ENCODE results near the gene PLAC1.

DNA sequence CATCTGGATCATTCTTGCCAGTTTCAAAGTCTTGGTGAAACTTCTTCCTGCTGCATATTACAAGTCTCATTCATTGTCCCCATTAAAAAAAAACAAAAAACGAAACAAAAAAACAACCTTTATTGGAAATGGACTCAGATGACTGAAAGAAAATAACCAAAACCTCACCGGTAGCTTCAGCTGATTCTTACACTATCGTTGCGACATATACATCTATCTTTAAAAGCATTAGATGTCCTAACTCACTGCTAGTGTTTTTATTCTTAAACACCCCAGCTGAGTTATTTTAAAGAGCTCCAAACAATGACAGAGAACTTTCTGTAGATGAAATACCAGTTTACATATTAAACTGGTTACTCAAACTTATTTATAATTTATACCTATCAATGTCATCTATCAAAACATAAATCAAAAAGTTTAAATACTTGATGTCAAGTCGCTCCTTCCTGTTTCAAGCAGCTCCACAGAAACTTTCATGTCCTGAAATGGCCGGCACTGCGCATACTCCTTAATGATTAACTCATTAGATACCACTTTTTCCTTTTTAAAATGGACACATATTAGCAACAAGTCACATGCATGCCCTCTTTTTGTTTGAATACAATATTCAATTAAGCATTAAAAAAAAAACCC, 111.1 kb downstream of the PLAC1 start:
- TF ChIP-seq, protein P1, sequence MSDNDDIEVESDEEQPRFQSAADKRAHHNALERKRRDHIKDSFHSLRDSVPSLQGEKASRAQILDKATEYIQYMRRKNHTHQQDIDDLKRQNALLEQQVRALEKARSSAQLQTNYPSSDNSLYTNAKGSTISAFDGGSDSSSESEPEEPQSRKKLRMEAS (IDR thresholded peaks at IDR 0.05), result no peak
- TF ChIP-seq, protein P2, sequence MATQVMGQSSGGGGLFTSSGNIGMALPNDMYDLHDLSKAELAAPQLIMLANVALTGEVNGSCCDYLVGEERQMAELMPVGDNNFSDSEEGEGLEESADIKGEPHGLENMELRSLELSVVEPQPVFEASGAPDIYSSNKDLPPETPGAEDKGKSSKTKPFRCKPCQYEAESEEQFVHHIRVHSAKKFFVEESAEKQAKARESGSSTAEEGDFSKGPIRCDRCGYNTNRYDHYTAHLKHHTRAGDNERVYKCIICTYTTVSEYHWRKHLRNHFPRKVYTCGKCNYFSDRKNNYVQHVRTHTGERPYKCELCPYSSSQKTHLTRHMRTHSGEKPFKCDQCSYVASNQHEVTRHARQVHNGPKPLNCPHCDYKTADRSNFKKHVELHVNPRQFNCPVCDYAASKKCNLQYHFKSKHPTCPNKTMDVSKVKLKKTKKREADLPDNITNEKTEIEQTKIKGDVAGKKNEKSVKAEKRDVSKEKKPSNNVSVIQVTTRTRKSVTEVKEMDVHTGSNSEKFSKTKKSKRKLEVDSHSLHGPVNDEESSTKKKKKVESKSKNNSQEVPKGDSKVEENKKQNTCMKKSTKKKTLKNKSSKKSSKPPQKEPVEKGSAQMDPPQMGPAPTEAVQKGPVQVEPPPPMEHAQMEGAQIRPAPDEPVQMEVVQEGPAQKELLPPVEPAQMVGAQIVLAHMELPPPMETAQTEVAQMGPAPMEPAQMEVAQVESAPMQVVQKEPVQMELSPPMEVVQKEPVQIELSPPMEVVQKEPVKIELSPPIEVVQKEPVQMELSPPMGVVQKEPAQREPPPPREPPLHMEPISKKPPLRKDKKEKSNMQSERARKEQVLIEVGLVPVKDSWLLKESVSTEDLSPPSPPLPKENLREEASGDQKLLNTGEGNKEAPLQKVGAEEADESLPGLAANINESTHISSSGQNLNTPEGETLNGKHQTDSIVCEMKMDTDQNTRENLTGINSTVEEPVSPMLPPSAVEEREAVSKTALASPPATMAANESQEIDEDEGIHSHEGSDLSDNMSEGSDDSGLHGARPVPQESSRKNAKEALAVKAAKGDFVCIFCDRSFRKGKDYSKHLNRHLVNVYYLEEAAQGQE (IDR thresholded peaks at IDR 0.05; ENCODE audit: low read depth), result no peak
- TF ChIP-seq TAF1 (IDR thresholded peaks at IDR 0.05; ENCODE audit: low read depth) (no peak), YY1 (IDR thresholded peaks at IDR 0.05; ENCODE audit: low read depth) (no peak), RAD21 (IDR thresholded peaks at IDR 0.05; ENCODE audit: low read depth) (no peak), ZBTB7A (IDR thresholded peaks at IDR 0.05; ENCODE audit: low read depth) (no peak), NFIC (IDR thresholded peaks at IDR 0.05) (no peak), EP300 (IDR thresholded peaks at IDR 0.05; ENCODE audit: borderline replicate concordance) (no peak), CEBPB (IDR thresholded peaks at IDR 0.05) (no peak), TEAD4 (IDR thresholded peaks at IDR 0.05) (no peak), EGR1 (IDR thresholded peaks at IDR 0.05) (no peak)
- TF ChIP-seq, protein P3, sequence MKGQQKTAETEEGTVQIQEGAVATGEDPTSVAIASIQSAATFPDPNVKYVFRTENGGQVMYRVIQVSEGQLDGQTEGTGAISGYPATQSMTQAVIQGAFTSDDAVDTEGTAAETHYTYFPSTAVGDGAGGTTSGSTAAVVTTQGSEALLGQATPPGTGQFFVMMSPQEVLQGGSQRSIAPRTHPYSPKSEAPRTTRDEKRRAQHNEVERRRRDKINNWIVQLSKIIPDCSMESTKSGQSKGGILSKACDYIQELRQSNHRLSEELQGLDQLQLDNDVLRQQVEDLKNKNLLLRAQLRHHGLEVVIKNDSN (IDR thresholded peaks at IDR 0.05), result no peak

Data from Ishikawa (cell line).